Chondrocyte (in vitro differentiated cells): ENCODE data around the gene C11orf65. TPM values are rescaled to one million over a fixed set of nuclear protein-coding genes. Genes with fewer than 3 reads are reported as not detected.

Experiments
- DNase-seq: peaks from one replicate; pipeline ENCODE4 v3.0.0; 2021; ENCODE audit warnings: mixed read lengths, low spot score
- H3K27ac Mint-ChIP-seq: one replicate; pipeline ENCODE4 v1.8.0; 2021; ENCODE audit warnings: mild to moderate bottlenecking, moderate library complexity, mixed read lengths; ENCODE audit not compliant: unreplicated experiment
- H3K27me3 Mint-ChIP-seq: 2 replicates; pipeline ENCODE4 v1.8.0; 2021; ENCODE audit warnings: low read depth, mixed read lengths
- H3K36me3 Mint-ChIP-seq: 2 replicates; pipeline ENCODE4 v1.8.0; 2021; ENCODE audit warnings: low read depth, mixed read lengths
- H3K4me1 Mint-ChIP-seq: 2 replicates; pipeline ENCODE4 v1.8.0; 2021; ENCODE audit warnings: low read depth, mild to moderate bottlenecking, mixed read lengths
- H3K4me3 Mint-ChIP-seq: one replicate; pipeline ENCODE4 v1.8.0; 2021; ENCODE audit warnings: mild to moderate bottlenecking, moderate library complexity, mixed read lengths; ENCODE audit not compliant: unreplicated experiment
- H3K9me3 Mint-ChIP-seq: 2 replicates; pipeline ENCODE4 v1.8.0; 2021; ENCODE audit warnings: low read depth, mixed read lengths
- total RNA-seq: library from RNA; stranded (reverse); gene quantifications from 3 replicates; pipeline ENCODE4 v1.2.1, GENCODE V29; 2021
- TF ChIP-seq, protein P1 (sequence below): fragments of 200-600 bp; sonication (generic); IDR thresholded peaks from 2 replicates; pipeline ENCODE4 v1.5.0; 2021; ENCODE audit warnings: antibody characterized with exemption, mild to moderate bottlenecking, moderate library complexity

C11orf65 gene
- total RNA-seq, 1 donor from 2014 or later: not detected

DNA sequence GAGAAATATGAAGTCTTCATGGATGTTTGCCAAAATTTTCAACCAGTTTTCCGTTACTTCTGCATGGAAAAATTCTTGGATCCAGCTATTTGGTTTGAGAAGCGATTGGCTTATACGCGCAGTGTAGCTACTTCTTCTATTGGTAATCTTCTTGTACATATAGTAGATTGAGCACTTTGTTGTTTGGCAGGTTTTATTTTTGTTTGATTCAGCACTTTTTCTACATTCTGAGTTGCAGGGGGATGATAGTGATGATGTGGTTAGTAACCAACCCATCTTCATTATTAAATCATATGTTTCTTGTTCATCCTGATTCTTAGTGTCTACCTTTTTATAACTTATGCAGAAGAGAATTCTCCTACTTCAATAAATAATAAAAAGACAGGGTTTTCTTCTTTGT is 121.6 kb downstream of the C11orf65 start:
- no peak overlapping the region for H3K4me3 Mint-ChIP-seq
- no peak overlapping the region for H3K27ac Mint-ChIP-seq
- H3K4me1 Mint-ChIP-seq: no peaks in the 10 kb centered on the region
- DNase-seq: no peak
- H3K36me3 Mint-ChIP-seq: peaks cover 22% of the 10 kb centered on the region
- no peaks in the 10 kb centered on the region for H3K27me3 Mint-ChIP-seq
- H3K9me3 Mint-ChIP-seq: no peaks in the 10 kb centered on the region
- TF ChIP-seq, protein P1, sequence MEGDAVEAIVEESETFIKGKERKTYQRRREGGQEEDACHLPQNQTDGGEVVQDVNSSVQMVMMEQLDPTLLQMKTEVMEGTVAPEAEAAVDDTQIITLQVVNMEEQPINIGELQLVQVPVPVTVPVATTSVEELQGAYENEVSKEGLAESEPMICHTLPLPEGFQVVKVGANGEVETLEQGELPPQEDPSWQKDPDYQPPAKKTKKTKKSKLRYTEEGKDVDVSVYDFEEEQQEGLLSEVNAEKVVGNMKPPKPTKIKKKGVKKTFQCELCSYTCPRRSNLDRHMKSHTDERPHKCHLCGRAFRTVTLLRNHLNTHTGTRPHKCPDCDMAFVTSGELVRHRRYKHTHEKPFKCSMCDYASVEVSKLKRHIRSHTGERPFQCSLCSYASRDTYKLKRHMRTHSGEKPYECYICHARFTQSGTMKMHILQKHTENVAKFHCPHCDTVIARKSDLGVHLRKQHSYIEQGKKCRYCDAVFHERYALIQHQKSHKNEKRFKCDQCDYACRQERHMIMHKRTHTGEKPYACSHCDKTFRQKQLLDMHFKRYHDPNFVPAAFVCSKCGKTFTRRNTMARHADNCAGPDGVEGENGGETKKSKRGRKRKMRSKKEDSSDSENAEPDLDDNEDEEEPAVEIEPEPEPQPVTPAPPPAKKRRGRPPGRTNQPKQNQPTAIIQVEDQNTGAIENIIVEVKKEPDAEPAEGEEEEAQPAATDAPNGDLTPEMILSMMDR: no peak

DNA sequence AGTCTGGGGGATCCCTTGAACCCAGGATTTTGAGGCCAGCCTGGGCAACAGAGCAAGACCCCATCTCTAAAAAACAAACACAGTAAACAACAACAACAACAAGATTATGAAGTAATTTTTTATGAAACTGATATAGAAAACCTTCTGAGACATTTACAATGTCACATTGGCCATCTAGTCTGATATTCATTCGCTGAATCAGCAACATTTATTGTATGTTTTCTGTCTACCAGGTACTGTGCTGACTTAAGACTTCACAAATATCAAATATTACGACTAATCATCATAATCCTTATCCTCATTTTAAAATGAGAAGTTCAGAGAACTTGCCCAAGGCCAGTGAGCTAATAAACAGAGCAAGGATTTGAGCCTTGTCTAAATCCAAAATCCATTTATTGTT is 123.6 kb downstream of the C11orf65 start:
- H3K27ac Mint-ChIP-seq: no peak overlapping the region
- TF ChIP-seq, protein P1: no peak
- H3K4me3 Mint-ChIP-seq: no peak overlapping the region
- H3K27me3 Mint-ChIP-seq: no peaks in the 10 kb centered on the region
- peaks cover 7% of the 10 kb centered on the region for H3K36me3 Mint-ChIP-seq
- no peaks in the 10 kb centered on the region for H3K9me3 Mint-ChIP-seq
- DNase-seq: no peak
- H3K4me1 Mint-ChIP-seq: no peaks in the 10 kb centered on the region

DNA sequence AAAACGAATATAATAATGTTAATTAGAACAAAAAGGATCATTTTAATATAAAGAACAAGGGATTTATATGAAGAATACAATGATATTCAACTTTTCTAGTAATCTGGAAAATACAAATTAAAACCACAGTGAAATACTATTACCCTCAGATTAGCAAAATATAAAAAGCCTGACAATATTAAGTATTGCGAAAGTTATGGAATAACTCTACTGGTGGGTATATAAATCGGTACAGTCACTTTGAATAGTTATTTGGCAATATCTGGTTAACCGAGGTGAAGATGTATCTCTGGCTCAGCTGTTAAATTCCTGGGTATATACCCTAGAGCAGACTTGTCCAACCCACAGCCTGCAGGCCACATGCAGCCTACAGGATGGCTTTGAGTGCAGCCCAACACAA is 125.7 kb downstream of the C11orf65 start:
- Mint-ChIP-seq H3K36me3 (peaks cover 9% of the 10 kb centered on the region), H3K4me3 (no peak overlapping the region), H3K27ac (no peak overlapping the region), H3K9me3 (no peaks in the 10 kb centered on the region), H3K4me1 (no peaks in the 10 kb centered on the region), H3K27me3 (no peaks in the 10 kb centered on the region)
- no peak for DNase-seq
- TF ChIP-seq, protein P1: no peak

DNA sequence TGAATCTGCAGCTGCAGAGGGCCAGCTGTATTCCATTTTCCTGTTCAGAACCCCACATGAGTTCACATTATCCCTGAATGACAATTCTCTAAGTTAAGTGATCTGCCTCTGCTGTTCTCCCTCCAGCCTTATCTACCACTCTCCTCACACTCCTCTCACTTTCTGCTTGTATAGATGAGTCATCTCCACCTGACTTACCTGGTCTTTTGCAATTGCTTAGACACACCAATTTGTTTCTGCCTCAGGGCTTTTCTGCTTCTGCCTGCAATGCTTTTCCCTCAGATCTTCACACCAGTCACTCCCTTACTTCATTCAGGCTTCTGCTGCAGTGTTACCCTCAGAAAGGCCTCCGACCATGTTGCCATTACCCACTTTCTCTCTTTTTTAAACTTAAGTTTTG is 126.4 kb downstream of the C11orf65 start:
- TF ChIP-seq, protein P1: no peak
- H3K4me3 Mint-ChIP-seq: no peak overlapping the region
- no peak overlapping the region for H3K27ac Mint-ChIP-seq
- no peaks in the 10 kb centered on the region for H3K9me3 Mint-ChIP-seq
- DNase-seq: no peak
- H3K27me3 Mint-ChIP-seq: no peaks in the 10 kb centered on the region
- H3K36me3 Mint-ChIP-seq: peaks cover 10% of the 10 kb centered on the region
- H3K4me1 Mint-ChIP-seq: no peaks in the 10 kb centered on the region

DNA sequence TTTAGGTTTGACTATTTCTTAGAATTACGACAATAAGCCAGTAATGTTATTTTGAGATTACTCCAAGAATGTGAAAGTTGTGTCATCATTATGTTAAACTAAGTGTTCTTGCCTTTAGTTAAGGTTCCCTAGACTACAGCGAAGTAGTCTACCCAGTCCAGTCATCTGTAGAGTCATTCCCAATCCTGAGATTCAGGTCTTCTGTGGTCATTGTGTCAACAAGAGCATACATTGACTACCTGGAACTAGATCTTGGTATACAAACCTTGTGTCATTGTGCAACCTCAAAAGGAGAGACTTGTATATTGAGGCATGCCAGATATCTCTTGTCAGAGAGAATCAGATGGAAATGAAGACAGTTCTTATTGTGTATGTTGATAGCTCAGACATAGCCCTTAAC is 128.6 kb downstream of the C11orf65 start:
- TF ChIP-seq, protein P1: no peak
- H3K9me3 Mint-ChIP-seq: no peaks in the 10 kb centered on the region
- peaks cover 18% of the 10 kb centered on the region for H3K36me3 Mint-ChIP-seq
- DNase-seq: no peak
- H3K4me3 Mint-ChIP-seq: no peak overlapping the region
- H3K27me3 Mint-ChIP-seq: no peaks in the 10 kb centered on the region
- H3K27ac Mint-ChIP-seq: no peak overlapping the region
- H3K4me1 Mint-ChIP-seq: no peaks in the 10 kb centered on the region
